ENCODE data around the gene SCARF2. TPM values are rescaled to one million over a fixed set of nuclear protein-coding genes. Genes with fewer than 3 reads are reported as not detected.

Gene SCARF2
- total and polyA plus RNA-seq, 2 donors (not counting 1 experiment from before 2014, with no cell fraction given) = 0.86 to 1.3 TPM

GRCh38 chr22:20404881-20405280, 32.7 kb downstream of the SCARF2 start:
- intact Hi-C loops (cut with micrococcal nuclease) = no loop called here

GRCh38 chr22:20403779-20404140, 33.9 kb downstream of the SCARF2 start:
- DNase-seq (no peak), ATAC-seq (ENCODE audit: low read depth) (no peak)
- intact Hi-C loops (cut with micrococcal nuclease) = no loop called here
- no peak overlapping the region for H3K27ac Mint-ChIP-seq
- Histone ChIP-seq H3K4me1 (ENCODE audit: control insufficient read depth in 2 of 2, insufficient read depth in 2 of 2, low read length in 2 of 2) (peaks cover 0 to 6% of the 10 kb centered on the region in 2 donors), H3K36me3 (replicated peaks in 1 of 2; ENCODE audit: control extremely low read depth in 1 of 2, control insufficient read depth in 1 of 2, extremely low read depth in 1 of 2, insufficient read depth in 2 of 2, low read length in 1 of 2) (peaks cover 0 to 28% of the 10 kb centered on the region in 2 experiments), H3K79me2 (ENCODE audit: control insufficient read depth, insufficient read depth, low read length) (peaks cover 15% of the 10 kb centered on the region), H2AFZ (ENCODE audit: insufficient read depth, low read depth, low read length, poor library complexity, severe bottlenecking) (no peak overlapping the region), H3K4me3 (ENCODE audit: control extremely low read depth in 1 of 5, extremely low read depth in 1 of 5, insufficient read depth in 1 of 5, low read depth in 2 of 5, low read length in 4 of 5) (no peak overlapping the region), H3K4me2 (replicated peaks; ENCODE audit: low read depth, low read length, poor library complexity, severe bottlenecking) (no peak overlapping the region), H3K9ac (ENCODE audit: low read length) (no peak overlapping the region), H4K20me1 (ENCODE audit: control insufficient read depth, insufficient read depth, low read length, poor library complexity, severe bottlenecking) (no peaks in the 10 kb centered on the region), H3K27me3 (replicated peaks in 1 of 4; ENCODE audit: control extremely low read depth in 1 of 4, control insufficient read depth in 3 of 4, insufficient read depth in 4 of 4, low read length in 3 of 4) (no peaks in the 10 kb centered on the region), H3K9me3 (ENCODE audit: control extremely low read depth in 1 of 3, control insufficient read depth in 2 of 3, insufficient read depth in 1 of 3, low read length in 2 of 3) (no peaks in the 10 kb centered on the region), H3K27ac (ENCODE audit: low read length in 2 of 2) (no peak overlapping the region)
- no peak for TF ChIP-seq EZH2 (IDR thresholded peaks at IDR 0.05; ENCODE audit: borderline replicate concordance, insufficient read depth, low read depth, low read length, poor library complexity, severe bottlenecking)
- TF ChIP-seq CTCF (IDR thresholded peaks at IDR 0.05) = no peak
- POLR2A ChIA-PET = no interaction called here
- whole genome bisulfite sequencing (ENCODE audit: insufficient coverage) = 82% methylated on average over 5 of the region's 6 CpGs
- no peaks in the 10 kb centered on the region for H3K9me3 Mint-ChIP-seq (ENCODE audit: insufficient read depth)
- no peaks in the 10 kb centered on the region for H3K4me1 Mint-ChIP-seq
- H3K4me3 Mint-ChIP-seq = no peak overlapping the region
- CTCF ChIA-PET = interaction anchor here (0.6 to 0.9 kb wide), 2 partner anchors 14 to 19 kb away, joined by 3 read pairs; no protein-coding TSS in a partner anchor
- H3K27me3 Mint-ChIP-seq = no peaks in the 10 kb centered on the region

More at GRCh38 chr22:20404881-20405280, 32.7 kb downstream of the SCARF2 start:
- Mint-ChIP-seq H3K27ac (no peak overlapping the region), H3K27me3 (no peaks in the 10 kb centered on the region), H3K9me3 (ENCODE audit: insufficient read depth) (no peaks in the 10 kb centered on the region), H3K4me1 (no peaks in the 10 kb centered on the region), H3K4me3 (no peak overlapping the region)
- DNase-seq (no peak), ATAC-seq (ENCODE audit: low read depth) (no peak)
- Histone ChIP-seq H3K79me2 (ENCODE audit: control insufficient read depth, insufficient read depth, low read length) (peaks cover 15% of the 10 kb centered on the region), H3K4me3 (ENCODE audit: control extremely low read depth in 1 of 5, extremely low read depth in 1 of 5, insufficient read depth in 1 of 5, low read depth in 2 of 5, low read length in 4 of 5) (no peak overlapping the region), H4K20me1 (ENCODE audit: control insufficient read depth, insufficient read depth, low read length, poor library complexity, severe bottlenecking) (no peaks in the 10 kb centered on the region), H3K27ac (ENCODE audit: low read length in 2 of 2) (no peak overlapping the region), H3K9ac (ENCODE audit: low read length) (no peak overlapping the region), H3K4me1 (ENCODE audit: control insufficient read depth in 2 of 2, insufficient read depth in 2 of 2, low read length in 2 of 2) (peaks cover 0 to 6% of the 10 kb centered on the region in 2 donors), H2AFZ (ENCODE audit: insufficient read depth, low read depth, low read length, poor library complexity, severe bottlenecking) (no peak overlapping the region), H3K36me3 (replicated peaks in 1 of 2; ENCODE audit: control extremely low read depth in 1 of 2, control insufficient read depth in 1 of 2, extremely low read depth in 1 of 2, insufficient read depth in 2 of 2, low read length in 1 of 2) (peaks cover 0 to 28% of the 10 kb centered on the region in 2 experiments), H3K9me3 (ENCODE audit: control extremely low read depth in 1 of 3, control insufficient read depth in 2 of 3, insufficient read depth in 1 of 3, low read length in 2 of 3) (no peaks in the 10 kb centered on the region), H3K4me2 (replicated peaks; ENCODE audit: low read depth, low read length, poor library complexity, severe bottlenecking) (no peak overlapping the region), H3K27me3 (replicated peaks in 1 of 4; ENCODE audit: control extremely low read depth in 1 of 4, control insufficient read depth in 3 of 4, insufficient read depth in 4 of 4, low read length in 3 of 4) (no peaks in the 10 kb centered on the region)
- ChIA-PET POLR2A (no interaction called here), CTCF (no interaction called here)
- WGBS (ENCODE audit: insufficient coverage) = 93% methylated on average over 17 of the region's 18 CpGs
- no peak for TF ChIP-seq EZH2 (IDR thresholded peaks at IDR 0.05; ENCODE audit: borderline replicate concordance, insufficient read depth, low read depth, low read length, poor library complexity, severe bottlenecking)
- TF ChIP-seq CTCF (IDR thresholded peaks at IDR 0.05) = no peak

Measured in B cell (primary cell).